HK-2 (cell line): Measurements from ENCODE around the gene TRMT10B.
"Not testable (repeated sequence)": the region's sequence is repeated elsewhere in the genome, so short reads cannot be mapped to it uniquely, and the experiment has no call there.

Experiments used
- DNase-seq: peaks from one replicate; pipeline ENCODE4 v3.0.0-alpha.2; 2018; ENCODE audit not compliant: unreplicated experiment

The TRMT10B gene

DNA sequence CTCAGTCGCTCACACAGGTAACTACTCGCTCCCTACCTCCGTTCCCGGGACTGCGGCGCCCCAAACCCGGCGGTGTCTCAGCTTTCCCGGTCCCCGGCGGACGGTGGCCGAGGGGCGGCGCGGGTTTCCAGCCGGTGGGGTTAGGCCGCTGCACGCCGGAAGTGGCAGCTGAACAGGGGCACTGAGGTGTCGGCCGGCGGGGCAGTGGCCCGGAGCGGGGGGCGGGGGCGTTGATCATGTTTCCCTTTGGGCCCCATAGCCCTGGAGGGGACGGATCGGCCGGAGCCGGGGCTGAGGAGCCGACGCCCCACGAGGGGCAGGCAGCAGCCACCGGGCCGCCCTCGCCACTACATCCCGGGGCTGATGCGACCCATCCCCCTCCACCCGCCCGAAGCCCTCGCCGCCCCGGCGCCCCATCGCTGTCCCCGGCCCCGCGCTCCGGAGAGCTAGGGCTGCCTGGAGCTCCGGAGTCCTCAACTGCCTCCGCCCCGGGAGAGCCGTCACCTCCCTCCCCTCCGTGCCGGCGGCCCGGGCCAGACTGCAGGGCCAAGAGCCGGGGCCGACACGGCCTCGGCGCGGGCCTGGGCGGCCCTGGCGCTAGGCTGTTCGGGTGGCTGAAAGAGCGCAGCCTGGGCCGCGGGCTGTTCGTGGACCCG, 47.2 kb downstream of the TRMT10B start, which contains the start of gene DCAF10:
TSS of gene DCAF10 (plus strand) at position 167 of the 656 bp plus-strand sequence. CDS start at position 237, 70 bp downstream.
- peak; percentile 88 for DNase-seq

DNA sequence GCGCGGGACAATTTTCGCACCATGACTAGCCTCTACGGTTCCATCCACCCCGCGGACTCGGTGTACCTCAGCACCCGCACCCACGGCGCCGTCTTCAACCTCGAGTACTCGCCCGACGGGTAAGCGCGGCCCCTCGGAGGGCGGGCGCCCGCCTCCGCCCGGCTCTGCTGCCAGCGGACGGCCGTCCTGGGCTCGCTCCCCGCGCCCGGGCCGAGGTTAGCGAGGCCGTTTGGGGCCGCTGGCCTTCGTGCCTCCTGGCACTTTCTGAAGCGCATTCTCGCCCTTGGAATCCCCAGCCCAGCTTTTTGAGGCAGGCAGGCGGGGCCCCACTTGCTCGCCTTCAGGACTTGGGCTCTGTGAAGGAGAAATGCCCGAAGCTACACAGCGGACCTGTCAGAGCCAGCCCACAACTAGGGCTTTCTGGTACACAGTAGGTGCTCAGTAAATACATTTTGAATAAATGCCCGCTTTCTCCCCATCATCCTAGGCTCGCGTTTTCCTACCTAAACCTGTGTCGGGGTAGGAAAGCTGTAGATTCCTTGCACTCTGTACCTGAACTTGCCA, 47.8 kb downstream of the TRMT10B start:
- DNase-seq = peak; percentile 33

DNA sequence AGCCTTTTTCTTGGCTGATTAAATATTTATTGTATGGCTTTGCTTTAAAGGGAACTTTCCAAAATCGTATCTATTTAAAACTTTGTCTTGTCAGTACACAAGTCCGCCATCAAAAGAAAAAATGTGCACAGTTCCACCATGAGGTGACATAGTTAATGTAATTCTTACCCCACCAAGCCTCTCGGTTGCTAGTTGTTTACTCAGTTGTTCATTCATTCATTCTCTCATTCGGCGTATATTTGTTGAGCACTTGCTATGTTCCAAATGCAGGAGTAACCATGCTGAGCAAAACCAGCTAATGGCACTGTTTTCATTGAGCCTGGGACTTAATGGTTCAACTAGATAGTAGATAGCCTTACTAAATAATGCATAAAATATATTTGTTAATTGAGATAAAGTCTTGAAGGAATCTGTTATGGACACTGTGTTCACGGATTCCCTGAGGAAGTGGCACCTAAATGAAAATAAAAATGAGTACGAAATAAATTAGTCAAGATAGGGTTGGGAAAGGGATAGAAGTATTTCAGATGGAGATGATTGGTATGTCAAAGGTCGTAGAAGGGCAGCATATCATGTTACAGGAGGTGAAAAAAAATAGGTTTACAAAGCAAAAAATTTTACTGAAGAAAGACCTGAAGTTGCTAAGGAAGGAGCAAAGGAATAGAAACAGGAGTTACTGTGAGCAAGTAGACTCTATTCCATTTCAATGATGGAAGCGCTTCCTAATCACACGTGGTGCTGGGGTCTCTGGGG, 48.5 kb downstream of the TRMT10B start:
- no peak for DNase-seq

DNA sequence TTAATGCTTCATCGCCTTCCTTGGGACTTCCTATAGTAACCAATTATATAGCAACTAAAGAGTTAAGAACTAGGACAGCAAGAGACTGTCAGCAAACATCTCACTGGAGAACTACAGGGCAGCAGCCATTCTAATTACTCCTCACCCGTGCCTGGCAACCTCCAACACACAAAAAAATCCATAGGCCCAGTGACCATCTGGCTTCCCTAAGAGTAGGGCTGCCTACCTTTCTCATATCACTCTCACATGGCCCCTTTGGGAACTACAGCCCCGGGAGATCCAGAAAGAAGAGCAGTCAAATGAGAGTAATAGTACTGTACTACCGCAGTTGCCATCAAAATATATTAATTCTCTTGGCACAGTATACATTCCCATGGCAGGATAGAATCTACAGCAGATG, 52.7 kb downstream of the TRMT10B start:
- DNase-seq = no peak

DNA sequence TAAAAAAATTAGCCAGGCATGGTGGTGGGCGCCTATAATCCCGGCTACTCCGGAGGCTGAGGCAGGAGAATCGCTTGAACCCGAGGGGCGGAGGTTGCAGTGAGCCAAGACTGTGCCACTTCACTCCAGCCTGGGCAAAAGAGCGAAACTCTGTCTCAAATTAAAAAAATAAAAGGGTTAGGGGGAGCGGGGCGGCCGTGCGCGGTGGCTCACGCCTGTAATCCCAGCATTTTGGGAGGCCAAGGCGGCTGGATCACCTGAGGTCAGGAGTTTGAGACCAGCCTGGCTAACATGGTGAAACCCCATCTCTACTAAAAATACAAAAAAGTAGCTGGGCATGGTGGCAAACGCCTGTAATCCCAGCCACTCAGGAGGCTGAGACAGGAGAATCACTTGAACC, 56.1 kb downstream of the TRMT10B start:
- DNase-seq = not testable (repeated sequence)

DNA sequence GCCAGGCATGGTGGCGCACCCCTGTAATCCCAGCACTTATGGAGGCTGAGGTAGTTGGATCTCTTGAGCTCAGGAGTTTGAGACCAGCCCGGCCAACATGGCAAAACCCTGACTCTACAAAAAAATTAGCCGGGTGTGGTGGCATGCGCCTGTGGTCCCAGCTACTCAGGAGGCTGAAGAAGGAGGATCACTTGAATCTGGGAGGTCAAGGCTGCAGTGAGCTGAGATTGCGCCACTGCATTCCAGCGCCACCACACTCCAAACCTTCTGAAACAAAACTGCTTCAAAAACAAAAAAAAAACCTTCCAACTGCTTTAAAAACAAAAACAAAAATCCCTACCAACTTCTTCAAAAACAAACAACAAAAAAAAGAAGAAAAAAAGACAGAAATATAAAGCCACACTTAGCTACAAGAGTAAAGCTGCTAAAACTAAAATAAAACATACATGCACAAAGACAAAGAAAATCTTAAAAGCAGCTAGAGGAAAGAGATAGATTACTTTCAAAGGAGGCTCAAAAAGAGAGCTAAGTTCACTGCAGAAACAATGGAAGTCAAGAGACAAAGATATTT, 58.4 kb downstream of the TRMT10B start:
- DNase-seq = no peak

DNA sequence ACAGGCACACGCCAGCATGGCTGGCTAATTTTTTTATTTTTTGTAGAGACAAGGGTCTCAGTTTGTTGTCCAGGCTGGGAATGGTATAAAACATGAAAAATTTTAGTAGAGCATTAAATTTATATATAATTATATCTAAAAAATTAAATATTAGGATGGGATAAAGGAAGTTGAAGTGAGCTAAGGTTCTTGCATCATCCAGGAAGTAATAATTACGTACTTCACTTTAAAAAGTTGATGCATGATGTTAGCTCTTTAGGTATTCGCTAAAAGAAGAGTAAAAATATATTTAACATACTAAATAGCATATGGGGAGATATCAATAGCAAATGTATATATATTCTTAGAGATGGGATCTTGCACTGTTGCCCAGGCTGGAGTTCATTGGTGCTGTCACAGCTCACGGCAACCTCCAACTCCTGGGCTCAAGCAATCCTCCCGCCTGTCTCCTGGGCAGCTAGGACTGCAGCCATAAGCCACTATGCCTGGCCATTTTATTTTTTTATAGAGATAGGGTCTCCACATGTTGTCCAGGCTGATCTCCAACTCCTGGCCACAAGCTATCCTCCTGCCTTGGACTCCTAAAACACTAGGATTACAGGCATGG, 59.3 kb downstream of the TRMT10B start:
- no peak for DNase-seq

DNA sequence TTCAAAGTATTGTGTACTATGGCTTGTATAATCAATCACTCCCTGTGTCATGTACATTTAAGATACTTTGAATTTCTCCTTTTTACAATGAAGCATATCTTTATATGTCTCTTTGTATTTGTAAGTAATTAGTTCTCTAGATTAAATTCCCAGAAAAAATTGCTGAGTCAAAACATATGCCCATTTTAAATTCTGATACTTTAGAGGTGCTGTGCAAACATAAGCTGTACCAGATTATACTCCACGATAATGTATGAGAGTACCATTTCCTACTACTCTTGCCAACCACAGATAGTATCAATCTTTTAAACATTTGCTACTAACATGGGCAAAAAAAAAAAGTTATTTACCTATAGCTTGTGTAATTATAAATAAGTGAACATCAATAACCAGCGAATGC, 65.2 kb downstream of the TRMT10B start:
- DNase-seq = no peak

DNA sequence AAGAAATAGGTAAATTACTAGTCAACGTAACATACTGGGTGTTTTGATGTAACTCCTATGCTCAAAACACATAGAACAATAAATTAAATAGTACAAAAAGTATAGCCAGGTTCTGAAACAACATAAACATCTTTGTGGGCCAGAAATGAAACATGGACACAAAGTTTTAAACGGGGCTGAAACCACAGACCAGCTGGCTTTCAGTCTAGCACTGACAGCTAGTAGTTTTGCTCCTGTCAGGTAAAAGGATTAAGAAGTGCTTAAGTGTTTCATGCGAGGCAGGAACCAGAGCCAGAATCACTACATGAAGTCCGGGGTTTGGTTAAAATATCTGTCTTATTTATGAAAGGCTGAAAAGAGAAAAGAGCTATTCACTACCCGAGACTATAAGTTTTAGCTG, 66.5 kb downstream of the TRMT10B start:
- DNase-seq = no peak

DNA sequence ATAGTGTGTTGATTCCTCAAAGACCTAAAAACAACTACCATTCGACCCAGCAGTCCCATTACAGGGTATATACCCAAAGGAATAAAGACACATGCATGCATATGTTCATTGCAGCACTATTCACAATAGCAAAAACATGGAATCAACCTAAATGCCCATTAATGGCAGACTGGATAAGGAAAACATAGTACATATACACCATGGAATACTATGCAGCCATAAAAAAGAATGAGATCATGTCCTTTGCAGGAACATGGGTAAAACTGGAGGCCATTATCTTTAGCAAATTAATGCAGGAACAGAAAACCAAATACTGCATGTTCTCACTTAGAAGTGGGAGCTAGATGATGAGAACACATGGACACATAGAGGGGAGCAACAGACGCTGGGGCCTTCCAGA, 71.6 kb downstream of the TRMT10B start:
- not testable (repeated sequence) for DNase-seq

DNA sequence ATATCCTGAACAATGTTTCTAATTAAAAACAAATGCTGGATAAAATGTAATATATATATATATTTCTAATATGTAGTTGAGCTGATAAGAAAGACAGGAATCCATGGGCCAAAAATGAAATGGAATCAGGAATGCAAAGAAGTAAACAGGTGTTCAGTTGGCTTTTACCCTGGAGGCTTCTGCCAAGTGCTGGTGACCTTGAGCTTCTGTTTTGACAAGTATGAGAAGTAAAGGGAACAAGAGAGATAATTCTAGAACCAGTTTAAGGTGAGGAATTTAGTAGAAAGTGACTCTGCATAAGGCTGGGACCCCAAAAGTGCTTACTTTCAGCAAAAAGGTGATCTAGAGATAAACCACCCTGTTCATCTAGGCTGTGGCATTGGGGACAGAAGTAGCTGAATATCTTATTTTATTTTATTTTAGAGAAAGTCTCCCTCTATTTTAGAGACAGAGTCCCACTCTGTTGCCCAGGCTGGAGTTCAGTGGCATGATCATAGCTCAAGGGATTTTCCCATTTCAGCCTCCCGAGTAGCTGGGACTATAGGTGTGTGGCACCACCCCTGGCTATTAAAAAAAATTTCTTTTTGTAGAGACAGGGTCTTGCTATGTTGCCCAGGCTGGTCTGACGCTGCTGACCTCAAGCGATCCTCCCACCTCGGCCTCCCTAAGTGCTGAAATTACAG, 74.0 kb downstream of the TRMT10B start:
- no peak for DNase-seq
